A172 (cell line): ENCODE results near the gene FZR1. TPM values are rescaled to one million over a fixed set of nuclear protein-coding genes. Genes with fewer than 3 reads are reported as not detected.

Experiments
- DNase-seq: peaks from one replicate; pipeline ENCODE4 v3.0.0-alpha.2; 2015; ENCODE audit warnings: low spot score
- total RNA-seq: library from RNA; depleted of rRNA; stranded (reverse); fragments of >200 nt; shearing (Covaris generic); gene quantifications from 2 replicates; pipeline ENCODE4 v1.2.3, GENCODE V29; 2014

Gene FZR1
- total RNA-seq, 1 experiment from 2014 or later, result 46.2 TPM

- DNase-seq, result no peak
Observed at GRCh38 chr19:3474010-3474409, 32.1 kb upstream of the FZR1 start.

DNA sequence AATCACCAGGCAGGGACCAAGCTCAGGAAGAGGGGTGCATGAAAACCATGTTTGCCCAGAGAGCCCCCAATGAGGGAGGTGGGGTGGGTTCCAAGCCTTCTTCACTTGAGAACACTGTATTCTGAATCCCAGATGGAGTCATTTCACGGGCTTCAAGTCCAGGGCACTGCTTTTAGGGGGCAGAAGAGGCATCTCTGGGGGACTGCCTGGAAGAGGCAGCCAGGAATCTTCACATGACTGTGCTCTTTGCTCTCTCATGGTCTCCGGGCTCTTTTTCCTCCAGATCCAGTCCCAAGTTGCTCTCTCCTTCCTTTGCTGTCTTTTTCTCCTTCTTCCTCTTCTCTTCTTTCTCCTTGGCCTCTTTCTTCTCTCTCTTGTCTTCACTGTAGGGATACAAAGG is 31.5 kb upstream of the FZR1 start:
- DNase-seq, result no peak

- no peak for DNase-seq
Observed at GRCh38 chr19:3475449-3475848, 30.7 kb upstream of the FZR1 start.

GRCh38 chr19:3476830-3477229 is 29.3 kb upstream of the FZR1 start:
- DNase-seq, result no peak

GRCh38 chr19:3477506-3477905 is 28.6 kb upstream of the FZR1 start:
- no peak for DNase-seq

DNA sequence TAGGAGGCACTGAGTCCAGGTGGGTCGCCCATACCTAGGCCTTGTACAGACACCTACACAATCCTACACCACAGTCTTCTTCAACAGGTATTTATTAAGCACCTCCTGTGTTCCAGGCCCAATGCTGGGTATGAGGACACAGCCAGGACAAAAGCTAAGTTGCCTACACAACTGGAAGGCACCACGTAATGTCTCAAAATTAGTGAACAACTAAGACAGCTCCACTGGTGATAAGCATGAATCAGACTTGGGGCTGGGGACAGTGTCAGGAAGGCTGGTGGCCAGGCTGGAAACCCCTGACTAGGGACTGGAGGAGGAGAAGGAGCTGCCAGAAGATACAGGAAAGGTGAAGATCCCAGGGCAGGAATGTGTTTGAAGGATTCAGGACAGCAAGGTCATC is 28.2 kb upstream of the FZR1 start:
- DNase-seq, result no peak

DNA sequence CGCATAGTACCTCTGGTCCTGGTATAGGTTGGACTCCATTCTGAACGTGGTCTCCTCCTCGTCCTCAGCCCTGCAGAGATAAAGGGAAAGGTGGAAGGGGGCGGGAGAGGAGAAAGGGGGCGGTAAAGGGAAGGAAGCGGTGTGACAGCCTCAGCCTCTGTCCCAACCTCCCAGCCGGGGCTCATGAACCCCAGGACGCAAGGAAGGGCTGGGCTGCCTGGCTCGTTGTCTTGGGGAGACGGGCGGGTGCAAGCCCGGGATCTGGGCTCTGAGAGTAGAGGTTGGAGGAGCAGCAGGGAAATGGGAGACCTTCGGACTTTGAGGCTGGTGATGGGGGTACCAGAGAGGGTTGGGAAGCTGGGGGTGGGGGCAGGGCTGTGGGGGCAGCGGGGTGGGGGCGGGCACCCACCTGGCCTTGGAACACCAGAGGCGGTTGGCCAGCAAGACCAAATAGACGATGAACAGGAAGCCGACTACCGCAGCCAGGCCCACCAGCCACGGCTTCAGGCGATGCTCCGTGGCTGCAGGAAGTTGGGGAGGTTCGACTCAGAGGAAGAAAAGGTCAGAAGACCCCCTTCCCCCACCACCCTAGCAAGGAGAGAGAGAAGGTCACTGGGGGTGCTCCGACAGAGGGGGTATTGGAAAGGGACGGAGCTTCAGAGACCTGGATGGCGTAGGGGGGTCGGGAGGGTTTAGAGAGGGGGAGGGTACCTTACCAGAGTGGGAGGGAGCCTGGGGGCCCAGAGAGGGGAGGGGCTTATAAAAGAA is 27.5 kb upstream of the FZR1 start:
- no peak for DNase-seq

DNA sequence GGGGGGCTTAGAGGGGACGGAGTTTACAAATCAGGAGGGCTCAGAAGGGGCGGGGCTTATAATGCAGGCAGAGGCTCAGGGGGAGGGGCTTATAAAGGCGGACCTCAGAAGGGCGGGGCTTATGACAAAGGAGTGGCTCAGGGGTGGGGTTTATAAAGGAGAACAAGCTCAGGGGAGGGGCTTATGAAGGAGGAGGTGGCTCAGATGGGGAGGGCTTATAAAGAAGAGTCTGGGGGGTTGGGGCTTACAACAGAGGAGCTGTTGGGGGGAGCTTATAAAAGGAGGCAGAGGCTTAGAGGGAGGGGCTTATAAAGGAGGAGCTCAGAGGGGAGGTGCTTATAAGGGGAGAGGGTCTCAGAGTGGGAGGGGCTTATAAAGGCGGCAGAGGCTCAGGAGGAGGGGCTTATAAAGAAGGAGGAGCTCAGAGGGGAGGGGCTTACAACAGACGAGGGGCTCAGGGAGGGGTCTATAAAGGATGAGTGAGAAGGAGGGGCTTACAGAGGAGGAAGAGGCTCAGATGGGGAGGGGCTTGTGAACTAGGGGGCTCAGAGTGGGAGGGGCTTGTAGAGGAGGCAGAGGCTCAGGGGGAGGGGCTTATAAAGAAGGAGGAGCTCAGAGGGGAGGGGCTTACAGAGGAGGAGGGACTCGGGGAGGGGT is 26.8 kb upstream of the FZR1 start:
- DNase-seq, result no peak

- DNase-seq, result no peak
Observed at GRCh38 chr19:3479834-3480215, 26.3 kb upstream of the FZR1 start.

DNA sequence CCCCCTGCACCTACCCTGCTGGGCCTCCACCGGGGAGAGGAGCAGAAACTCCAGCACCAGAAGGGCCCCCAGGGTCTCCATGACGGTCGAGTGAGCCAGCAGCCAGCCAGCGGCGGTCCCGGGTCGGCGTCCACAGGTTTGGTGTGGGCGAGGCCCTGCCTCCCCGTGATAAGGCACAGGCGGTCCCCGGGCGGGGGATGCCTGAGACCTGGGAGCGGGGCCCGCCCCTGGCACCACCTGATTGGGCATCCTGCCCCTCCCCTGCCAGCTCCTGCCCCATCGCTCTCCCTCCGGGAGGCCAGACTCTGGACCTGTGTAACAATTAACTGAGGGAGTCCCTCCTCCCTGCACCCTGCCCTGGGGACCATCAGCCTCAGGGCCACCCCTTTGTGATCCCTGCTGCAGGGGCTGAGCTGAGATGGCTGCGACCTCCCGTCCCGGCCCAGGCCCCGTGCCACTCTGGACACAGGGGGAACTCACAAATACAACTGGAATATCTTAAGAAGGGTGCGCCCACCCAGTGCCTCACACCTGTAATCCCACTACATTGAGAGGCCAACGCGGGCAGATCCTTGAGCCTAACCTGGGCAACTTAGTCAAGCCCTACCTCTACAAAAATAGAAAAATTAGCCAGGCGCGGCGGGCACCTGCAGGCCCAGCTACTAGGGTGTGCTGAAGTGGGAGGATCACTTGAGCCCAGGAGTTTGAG is 25.6 kb upstream of the FZR1 start, which contains the start of gene SMIM24:
TSS of gene SMIM24 (minus strand) at position 143 of the 709 bp plus-strand sequence. CDS start at position 81, 62 bp downstream.
- DNase-seq, result no peak

GRCh38 chr19:3481241-3482090 is 24.6 kb upstream of the FZR1 start:
- peak; percentile 52 for DNase-seq

GRCh38 chr19:3482507-3483225 is 23.4 kb upstream of the FZR1 start:
- DNase-seq, result no peak

DNA sequence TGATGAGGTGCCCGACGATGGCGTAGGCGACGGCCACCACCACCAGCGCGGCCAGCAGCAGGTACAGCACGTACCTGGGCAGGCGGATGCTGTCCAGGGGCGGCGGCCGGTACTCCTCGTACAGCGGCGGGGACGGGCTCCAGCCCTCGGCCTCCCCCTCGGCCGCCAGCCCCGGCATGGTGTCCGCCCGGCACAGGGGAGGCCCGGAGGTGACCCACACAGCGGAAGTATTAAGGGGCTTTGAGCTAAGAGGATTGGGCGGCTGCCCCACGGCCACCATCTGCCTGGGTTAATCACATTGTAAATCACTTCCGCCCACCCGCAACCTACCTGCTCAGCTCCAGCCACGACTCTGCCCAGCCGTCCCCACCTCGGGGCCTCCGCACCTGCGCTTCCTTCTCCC is 22.9 kb upstream of the FZR1 start, which contains the start of gene SMIM44:
TSS of gene SMIM44 (minus strand) at position 216 of the 403 bp plus-strand sequence. CDS start at position 178, 38 bp downstream.
- no peak for DNase-seq

DNA sequence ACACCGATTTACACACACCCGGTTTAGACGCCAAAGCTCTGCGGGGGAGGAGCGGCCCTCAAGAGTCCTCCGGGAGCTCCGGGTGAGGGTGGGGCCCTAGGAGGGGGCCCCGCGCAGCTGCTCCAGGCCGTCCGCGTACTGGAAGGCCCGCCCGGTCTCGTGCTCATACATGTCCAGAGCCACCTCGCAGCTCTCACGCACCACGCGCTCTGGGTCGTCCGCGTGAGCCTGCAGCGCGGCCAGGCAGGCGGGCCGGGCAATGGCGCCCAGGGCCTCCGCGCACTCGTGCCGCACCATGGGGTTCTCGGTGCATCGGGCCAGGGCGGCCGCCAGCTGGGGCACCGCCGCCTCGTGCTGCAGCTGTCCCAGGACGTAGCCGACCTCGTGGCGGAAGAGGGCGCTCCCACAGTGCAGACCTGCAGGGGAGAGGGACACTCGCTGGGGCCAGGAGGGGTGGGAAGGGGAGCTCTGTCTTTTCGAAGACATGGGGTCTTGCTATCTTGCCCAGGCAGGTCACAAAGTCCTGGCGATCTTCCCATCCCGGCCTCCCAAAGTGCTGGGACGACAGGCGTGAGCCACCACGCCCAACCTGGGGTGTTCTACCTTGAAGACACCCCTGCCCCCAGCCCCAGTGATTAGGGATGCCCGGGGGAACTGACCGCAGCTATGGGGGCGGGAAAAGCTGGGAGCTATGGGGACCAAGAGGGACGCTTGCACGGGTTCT is 14.6 kb upstream of the FZR1 start:
- no peak for DNase-seq

- DNase-seq, result no peak
Observed at GRCh38 chr19:3492131-3492839, 13.8 kb upstream of the FZR1 start.

- no peak for DNase-seq
Observed at GRCh38 chr19:3492919-3493318, 13.2 kb upstream of the FZR1 start.

- no peak for DNase-seq
Observed at GRCh38 chr19:3493651-3494050, 12.5 kb upstream of the FZR1 start.

GRCh38 chr19:3494051-3494450 is 12.1 kb upstream of the FZR1 start:
- no peak for DNase-seq

DNA sequence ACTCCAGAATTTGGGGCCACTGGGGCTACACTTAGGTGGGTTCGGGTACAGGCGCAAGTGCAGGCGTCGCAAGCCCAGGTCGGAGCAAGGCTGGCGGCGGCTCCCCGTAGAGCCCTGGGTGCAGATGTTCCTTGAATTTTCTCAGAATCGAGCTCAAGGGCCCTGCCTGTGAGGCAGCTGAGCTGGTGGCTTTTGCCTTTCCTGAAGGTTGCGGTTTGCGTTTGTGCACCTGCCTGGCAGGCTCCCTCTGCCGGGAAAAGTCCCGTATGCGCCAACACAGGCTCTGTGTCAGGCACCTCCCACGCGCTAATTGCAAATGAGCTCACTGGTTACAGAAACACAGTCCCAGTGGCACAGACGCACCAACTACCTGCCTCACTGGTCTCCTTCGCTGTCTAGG is 11.6 kb upstream of the FZR1 start:
- no peak for DNase-seq
